ENCODE results near the gene POMC.
"Not testable (repeated sequence)": the region's sequence is repeated elsewhere in the genome, so short reads cannot be mapped to it uniquely, and the experiment has no call there.

Gene POMC

DNA sequence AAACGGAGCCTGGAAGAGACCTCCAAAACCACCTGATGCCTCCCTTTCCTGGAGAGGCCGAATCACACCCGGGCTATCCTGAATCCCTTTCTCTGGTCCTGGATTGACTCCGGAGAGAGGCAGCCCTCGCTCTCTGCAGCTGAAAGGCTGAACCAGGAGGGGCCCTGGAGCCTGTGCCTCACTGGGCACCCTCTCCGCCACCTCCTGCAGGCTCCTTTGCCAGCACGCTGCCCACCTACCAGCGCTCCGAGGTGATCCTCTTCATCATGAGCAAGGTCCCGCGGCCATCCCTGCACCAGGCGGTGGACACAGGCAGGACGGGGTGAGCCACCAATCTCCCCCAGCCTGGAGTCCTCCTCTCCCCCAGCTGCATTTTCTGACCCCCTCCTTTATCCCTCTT lies 35.7 kb downstream of the POMC start:
- no peak for DNase-seq (ENCODE audit: low spot score)

- DNase-seq (ENCODE audit: low spot score), result no peak
These were observed 36.1 kb downstream of the POMC start for GRCh38 chr2:25132299-25132635.

DNA sequence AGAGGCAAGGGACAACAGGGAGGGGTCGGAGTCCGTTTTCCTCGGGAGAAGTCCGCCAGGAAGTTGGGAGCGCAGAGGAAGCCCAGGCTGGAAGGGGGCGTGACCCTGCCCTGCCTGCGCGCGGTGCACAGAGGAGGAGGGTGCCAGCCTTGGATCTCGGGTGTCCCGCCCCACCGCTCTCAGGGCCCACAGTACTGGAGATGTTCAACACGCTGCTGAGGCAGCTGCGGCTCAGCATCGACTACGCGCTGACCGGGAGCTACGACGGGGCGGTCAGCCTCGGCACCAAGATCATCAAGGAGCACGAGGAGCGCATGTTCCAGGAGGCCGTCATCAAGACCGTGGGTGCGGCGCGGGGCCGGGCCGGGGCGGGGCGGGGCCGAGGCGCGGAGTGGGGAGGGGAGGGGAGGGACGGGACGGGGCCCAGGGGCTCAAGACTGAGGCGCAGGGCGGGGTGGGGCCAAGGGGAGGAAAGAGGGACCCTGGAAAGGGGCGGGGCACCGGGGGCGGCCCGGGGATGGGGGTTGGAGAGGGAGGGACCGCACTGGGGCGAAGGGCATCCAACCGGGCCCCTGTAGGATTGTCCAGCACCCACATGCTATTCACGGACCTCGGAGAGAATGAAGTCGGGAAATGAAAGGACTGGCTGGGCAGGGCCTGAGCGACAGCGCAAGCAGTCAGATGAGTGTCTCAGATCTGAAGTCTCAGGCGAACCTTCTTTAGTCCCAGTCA lies 36.6 kb downstream of the POMC start:
- no peak for DNase-seq (ENCODE audit: low spot score)

DNA sequence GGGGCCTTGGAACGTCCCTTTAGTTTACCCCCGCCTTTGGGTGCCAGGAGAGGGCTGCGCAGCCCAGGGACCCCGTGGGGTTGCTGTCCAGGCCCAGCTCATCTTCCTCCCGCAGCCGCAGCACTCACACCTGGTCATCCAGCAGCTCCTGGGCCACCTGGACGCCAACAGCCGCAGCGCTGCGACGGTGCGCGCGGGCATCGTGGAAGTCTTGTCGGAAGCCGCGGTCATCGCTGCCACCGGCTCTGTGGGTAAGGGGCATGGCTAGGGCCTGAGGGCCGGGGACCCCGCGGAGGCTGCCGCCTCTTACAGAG lies 37.2 kb downstream of the POMC start:
- no peak for DNase-seq (ENCODE audit: low spot score)

- no peak for DNase-seq (ENCODE audit: low spot score)
These were observed 38.4 kb downstream of the POMC start for GRCh38 chr2:25129901-25130520.

GRCh38 chr2:25127646-25128045 lies 40.7 kb downstream of the POMC start:
- DNase-seq (ENCODE audit: low spot score), result no peak

- DNase-seq (ENCODE audit: low spot score), result not testable (repeated sequence)
These were observed 41.3 kb downstream of the POMC start for GRCh38 chr2:25127071-25127470.

- no peak for DNase-seq (ENCODE audit: low spot score)
These were observed 42.4 kb downstream of the POMC start for GRCh38 chr2:25125976-25126375.

DNA sequence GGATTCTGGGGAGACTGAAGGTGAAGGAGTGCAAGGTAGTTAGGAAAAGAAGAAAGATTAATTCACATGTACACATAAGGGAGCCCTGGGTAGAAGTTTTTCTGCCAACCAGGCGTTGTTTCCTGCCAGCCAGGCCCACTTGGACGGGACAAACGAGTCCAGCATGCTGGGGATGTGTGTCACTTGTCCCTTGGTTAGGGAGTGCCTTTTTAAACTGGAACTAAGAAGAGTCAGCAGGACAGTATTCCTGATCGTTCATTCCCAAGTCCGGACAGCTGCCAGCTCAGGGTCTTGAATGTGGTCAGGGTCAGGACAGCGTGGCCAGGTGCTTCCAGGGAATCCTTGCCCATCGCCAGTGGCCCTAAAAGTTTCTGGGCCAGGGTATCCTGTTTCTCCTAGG lies 43.2 kb downstream of the POMC start:
- DNase-seq (ENCODE audit: low spot score), result no peak

DNA sequence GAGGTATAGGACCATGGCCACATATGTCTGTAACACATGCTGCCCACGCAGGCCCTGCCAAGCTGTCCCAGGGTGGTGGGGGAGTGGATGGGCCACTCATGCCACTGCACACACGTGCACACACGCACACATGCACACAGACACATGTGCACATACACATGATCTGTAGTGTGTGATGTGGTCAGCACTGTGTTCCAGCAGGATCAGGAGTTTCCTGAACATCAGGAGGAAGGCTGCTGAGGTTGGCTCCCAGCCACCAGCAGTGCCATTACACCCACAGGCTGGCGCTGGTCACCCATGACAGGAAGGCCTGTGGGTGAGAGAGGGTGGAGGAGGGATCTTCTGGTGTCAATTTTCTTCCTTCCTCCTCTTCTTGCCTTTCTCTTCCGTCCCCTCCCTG lies 44.7 kb downstream of the POMC start:
- no peak for DNase-seq (ENCODE audit: low spot score)

DNA sequence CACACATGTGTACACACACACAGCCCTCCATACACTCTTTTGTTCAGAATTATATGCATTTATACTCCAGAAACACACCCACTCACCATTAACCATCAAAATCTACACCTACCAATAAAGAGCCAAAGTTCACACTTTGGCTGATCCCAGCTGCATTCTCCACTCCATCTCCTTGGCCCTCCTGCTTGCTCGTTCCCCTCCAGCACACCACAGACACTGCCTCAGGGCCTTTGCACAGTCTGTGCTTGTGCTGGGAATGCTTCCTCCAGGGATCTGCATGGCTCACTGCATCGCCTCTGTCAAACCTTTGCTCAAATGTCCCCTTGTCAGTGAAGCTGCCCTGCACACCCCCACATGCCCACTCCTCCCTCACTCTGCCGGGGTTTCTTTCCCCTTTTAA lies 46.0 kb downstream of the POMC start:
- DNase-seq (ENCODE audit: low spot score), result no peak

GRCh38 chr2:25119263-25119662 lies 49.1 kb downstream of the POMC start:
- DNase-seq (ENCODE audit: low spot score), result no peak

- no peak for DNase-seq (ENCODE audit: low spot score)
These were observed 51.4 kb downstream of the POMC start for GRCh38 chr2:25116956-25117355.

DNA sequence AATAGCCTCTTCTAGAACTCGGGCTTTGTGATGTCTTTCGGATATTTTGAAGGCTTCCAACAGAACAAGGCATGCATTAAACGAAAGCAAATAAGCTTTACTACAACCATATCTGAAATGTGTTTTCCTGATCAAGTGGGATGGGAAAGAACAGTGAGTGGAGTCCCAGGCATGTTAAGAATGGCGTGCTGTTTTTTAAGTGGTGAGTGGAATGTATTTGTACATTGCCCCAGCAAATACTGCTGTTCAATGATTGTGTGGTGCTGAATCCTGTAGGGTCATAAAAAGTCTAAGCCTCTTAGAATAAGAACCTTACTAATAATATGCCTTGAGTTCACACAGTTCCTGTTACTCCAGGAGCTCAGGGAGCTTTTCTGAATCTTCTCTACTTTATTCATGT lies 52.5 kb downstream of the POMC start:
- no peak for DNase-seq (ENCODE audit: low spot score)

DNA sequence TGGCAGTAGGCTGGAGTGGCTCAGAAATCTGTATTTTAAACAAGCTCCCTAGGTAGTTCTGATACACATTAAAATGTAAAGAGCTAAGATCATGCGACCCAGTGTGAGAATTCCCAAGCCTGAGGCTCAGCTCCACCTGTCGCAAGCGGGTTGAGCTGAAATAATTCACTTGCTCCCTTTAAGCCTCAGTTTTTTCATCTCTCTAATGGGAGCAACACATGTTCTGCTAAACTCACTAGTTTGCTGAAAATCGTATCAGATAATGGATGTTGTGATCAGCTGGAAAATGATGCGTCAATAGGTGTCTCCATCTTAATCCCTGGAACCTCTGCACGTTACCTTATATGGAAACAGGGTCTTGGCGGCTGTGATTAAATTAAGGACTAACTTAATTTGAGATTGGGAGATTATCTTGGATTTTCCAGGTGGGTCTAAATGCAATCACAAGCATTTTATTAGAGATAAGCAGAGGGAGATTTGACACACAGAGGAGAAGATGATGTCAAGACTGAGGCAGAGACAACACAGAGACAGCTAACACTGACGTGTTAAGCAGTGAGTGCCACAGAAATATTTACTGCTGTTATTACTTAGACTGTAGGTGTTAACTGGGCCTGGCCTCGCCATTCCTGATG lies 53.0 kb downstream of the POMC start:
- DNase-seq (ENCODE audit: low spot score), result no peak

GRCh38 chr2:25112113-25112512 lies 56.3 kb downstream of the POMC start:
- DNase-seq (ENCODE audit: low spot score), result no peak
